H1 (cell line): ENCODE results near the gene GPNMB. TPM values are rescaled to one million over a fixed set of nuclear protein-coding genes. Genes with fewer than 3 reads are reported as not detected.

ENCODE experiments used
- GTF2F1 ChIP-seq: IDR thresholded peaks from 2 replicates; pipeline ENCODE4 v1.6.1; 2012; ENCODE audit warnings: low read depth, low read length, improper control_type of control experiment, borderline replicate concordance
- polyA plus RNA-seq, 7 experiments: library from polyadenylated mRNA; depleted of rRNA in 3 of 7; stranded (reverse) in 5 of 7; unstranded in 2 of 7; fragments of >200 nt in 5 of 7; fragments of 200-250 nt in 2 of 7; gene quantifications; 1 replicate in 5 of 7; 2 replicates in 1 of 7; 4 replicates in 1 of 7; pipeline versions ENCODE4 v1.2.1 to v1.2.3, GENCODE V29; 2011 to 2013; ENCODE audit warnings: missing spikeins in 2 of 7, mixed read lengths in 2 of 7
- total RNA-seq: library from RNA; stranded (reverse); fragmentation: NEBNext Ultra II Directional; extraction: Animal tissue kit (Norgen Biotek cat#: 25700); gene quantifications from 2 replicates; pipeline ENCODE4 v1.2.1, GENCODE V29; 2021
- TF ChIP-seq, protein P1 (sequence below): IDR thresholded peaks from 2 replicates; pipeline ENCODE4 v1.6.1; 2012; ENCODE audit warnings: inconsistent platforms

The GPNMB gene
- total and polyA plus RNA-seq, 2 of the 8 experiments (the other 6 are each of a cell fraction or from before 2014, with no cell fraction given) = 1.1 to 1.4 TPM

DNA sequence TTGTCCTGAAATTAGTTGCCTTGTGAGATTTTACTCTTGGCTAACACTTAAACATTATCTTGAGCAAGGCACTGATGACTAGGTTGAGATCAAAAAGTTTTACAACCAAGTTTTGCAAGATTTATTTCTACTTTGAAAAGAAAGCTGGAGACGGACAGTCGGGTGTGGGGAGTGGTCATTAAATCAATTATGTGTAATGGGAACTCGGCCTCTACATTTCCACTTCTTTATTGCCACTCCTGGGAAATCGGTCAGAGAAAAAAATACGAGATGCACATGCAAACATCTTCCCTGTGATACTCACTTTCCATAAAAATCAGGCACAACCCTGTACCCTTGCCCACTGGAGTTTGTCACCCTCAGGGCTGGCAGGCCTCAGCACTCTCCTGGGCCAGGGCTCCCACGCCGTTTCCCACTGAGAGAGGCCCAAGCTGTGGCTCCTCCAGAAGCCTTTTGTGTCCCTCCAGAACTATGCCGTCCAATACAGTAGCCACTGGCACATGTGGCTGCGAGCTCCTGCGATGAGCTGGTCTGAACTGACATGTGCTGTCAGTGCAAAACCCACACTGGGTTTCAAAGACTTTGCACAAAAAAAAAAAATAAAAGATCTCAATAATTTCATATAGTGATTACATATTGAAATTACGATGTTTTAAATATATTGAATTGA, 7.5 kb upstream of the GPNMB start (continued):
- TF ChIP-seq, protein P1, sequence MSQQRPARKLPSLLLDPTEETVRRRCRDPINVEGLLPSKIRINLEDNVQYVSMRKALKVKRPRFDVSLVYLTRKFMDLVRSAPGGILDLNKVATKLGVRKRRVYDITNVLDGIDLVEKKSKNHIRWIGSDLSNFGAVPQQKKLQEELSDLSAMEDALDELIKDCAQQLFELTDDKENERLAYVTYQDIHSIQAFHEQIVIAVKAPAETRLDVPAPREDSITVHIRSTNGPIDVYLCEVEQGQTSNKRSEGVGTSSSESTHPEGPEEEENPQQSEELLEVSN = no peak
- TF ChIP-seq GTF2F1 = no peak
